ENCODE measurements around the gene STX19.

Gene STX19

GRCh38 chr3:93988764-93989163 is 39.6 kb downstream of the STX19 start:
- TF ChIP-seq CTCF (IDR thresholded peaks at IDR 0.05; ENCODE audit: extremely low read depth, insufficient read depth, missing control alignments), result no peak
- in situ Hi-C loops (cut with MboI; ENCODE audit: low pct_unique_long_range_greater_than_20kb, low sequenced_read_pairs, unreplicated experiment), result no loop called here
- no peak for DNase-seq (ENCODE audit: low spot score)

- no peak for DNase-seq (ENCODE audit: low spot score)
- no peak for TF ChIP-seq CTCF (IDR thresholded peaks at IDR 0.05; ENCODE audit: extremely low read depth, insufficient read depth, missing control alignments)
- in situ Hi-C loops (cut with MboI; ENCODE audit: low pct_unique_long_range_greater_than_20kb, low sequenced_read_pairs, unreplicated experiment), result no loop called here
These were observed 40.1 kb downstream of the STX19 start for GRCh38 chr3:93988283-93988682.

- TF ChIP-seq CTCF (IDR thresholded peaks at IDR 0.05; ENCODE audit: extremely low read depth, insufficient read depth, missing control alignments), result no peak
- in situ Hi-C loops (cut with MboI; ENCODE audit: low pct_unique_long_range_greater_than_20kb, low sequenced_read_pairs, unreplicated experiment), result no loop called here
- DNase-seq (ENCODE audit: low spot score), result no peak
These were observed 43.8 kb downstream of the STX19 start for GRCh38 chr3:93984618-93985017.

GRCh38 chr3:93983408-93983807 is 45.0 kb downstream of the STX19 start:
- no peak for TF ChIP-seq CTCF (IDR thresholded peaks at IDR 0.05; ENCODE audit: extremely low read depth, insufficient read depth, missing control alignments)
- DNase-seq (ENCODE audit: low spot score), result no peak
- in situ Hi-C loops (cut with MboI; ENCODE audit: low pct_unique_long_range_greater_than_20kb, low sequenced_read_pairs, unreplicated experiment), result no loop called here

GRCh38 chr3:93981649-93982048 is 46.7 kb downstream of the STX19 start:
- in situ Hi-C loops (cut with MboI; ENCODE audit: low pct_unique_long_range_greater_than_20kb, low sequenced_read_pairs, unreplicated experiment), result no loop called here
- no peak for DNase-seq (ENCODE audit: low spot score)
- TF ChIP-seq CTCF (IDR thresholded peaks at IDR 0.05; ENCODE audit: extremely low read depth, insufficient read depth, missing control alignments), result no peak

- in situ Hi-C loops (cut with MboI; ENCODE audit: low pct_unique_long_range_greater_than_20kb, low sequenced_read_pairs, unreplicated experiment), result no loop called here
- TF ChIP-seq CTCF (IDR thresholded peaks at IDR 0.05; ENCODE audit: extremely low read depth, insufficient read depth, missing control alignments), result no peak
- peak; percentile 95 for DNase-seq (ENCODE audit: low spot score)
These were observed 48.3 kb downstream of the STX19 start, which contains the start of gene ARL13B for GRCh38 chr3:93979850-93980676. TSS of gene ARL13B (plus strand) at chr3:93980155. CDS start at chr3:93980424, 269 bp downstream.

Data from GM13977 (cell line).